ENCODE data around the gene ESRRB.
"Not testable (repeated sequence)": the region's sequence is repeated elsewhere in the genome, so short reads cannot be mapped to it uniquely, and the experiment has no call there.

Gene ESRRB

DNA sequence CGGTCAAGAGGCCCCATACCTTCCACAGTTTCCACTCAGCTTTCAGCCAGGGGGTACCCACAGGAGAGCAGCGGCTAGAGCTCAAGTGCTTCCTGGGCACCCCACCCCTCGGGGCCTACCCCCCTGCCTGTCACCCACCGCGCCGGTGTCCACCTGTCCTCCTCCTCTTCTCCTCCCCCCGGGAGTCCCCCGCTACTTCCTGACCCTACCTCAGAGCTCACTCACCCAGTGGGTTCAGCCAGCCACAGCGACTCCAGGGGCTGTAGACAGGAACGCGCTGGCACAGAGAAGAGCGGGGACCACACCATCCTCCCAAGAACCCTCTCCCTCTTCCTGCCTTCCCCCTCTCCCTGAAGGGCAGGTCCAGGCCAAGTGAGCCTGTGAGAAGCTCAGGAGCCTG is 123.0 kb downstream of the ESRRB start:
- no peak for DNase-seq

DNA sequence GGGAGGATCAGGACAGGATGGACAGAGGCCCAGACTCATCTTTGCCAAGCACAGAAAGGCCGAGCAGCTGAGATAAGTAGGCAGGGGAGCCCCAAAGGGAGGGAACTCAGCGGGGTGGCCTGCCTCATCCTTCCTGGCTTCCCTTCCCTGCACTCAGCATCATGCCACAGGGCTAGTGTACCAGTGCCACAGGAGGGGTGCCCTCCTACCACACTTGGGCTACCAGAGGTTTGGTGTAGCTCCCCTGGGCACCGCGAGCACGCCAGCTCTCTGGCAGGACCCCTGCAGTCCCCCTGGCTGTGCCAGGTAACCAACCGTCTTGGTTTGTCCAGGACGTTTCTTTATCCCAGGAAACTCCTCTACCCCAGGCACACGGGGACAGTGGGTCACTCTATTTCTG is 123.5 kb downstream of the ESRRB start:
- DNase-seq = no peak

DNA sequence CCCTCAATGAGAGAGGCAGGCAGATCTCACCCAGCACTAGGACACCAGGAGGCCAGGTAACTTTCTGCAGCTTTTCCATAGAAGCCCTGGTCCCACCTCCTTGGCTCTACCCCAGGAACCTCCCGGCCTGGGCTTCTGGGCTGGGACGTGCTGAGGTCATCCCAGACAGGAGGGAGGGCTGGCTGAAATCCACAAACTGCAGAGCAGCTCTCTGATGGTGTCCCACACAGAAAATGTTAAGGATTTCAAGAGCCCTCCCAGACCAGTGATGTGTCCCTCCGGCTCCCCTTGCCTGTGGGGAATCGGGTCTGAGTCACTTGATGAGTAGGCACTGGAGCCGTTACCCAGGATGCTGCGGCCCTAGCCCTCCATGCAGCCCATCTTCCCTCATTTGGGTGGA is 124.1 kb downstream of the ESRRB start:
- no peak for DNase-seq

DNA sequence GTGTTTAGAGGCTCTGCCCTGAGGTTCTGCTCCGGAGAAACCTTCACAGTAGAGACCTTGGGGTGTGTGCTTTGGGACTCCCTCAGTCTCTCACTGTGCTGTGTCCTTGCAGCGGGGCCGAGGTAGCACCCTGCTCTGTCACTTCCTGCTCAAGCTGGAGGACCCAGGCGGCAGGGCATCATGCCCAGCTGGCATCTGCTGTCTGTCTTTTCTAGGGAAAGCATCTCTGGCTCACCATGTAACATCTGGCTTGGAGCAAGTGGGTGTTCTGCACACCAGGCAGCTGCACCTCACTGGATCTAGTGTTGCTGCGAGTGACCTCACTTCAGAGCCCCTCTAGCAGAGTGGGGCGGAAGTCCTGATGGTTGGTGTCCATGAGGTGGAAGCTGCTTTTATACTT is 124.5 kb downstream of the ESRRB start:
- DNase-seq = no peak

DNA sequence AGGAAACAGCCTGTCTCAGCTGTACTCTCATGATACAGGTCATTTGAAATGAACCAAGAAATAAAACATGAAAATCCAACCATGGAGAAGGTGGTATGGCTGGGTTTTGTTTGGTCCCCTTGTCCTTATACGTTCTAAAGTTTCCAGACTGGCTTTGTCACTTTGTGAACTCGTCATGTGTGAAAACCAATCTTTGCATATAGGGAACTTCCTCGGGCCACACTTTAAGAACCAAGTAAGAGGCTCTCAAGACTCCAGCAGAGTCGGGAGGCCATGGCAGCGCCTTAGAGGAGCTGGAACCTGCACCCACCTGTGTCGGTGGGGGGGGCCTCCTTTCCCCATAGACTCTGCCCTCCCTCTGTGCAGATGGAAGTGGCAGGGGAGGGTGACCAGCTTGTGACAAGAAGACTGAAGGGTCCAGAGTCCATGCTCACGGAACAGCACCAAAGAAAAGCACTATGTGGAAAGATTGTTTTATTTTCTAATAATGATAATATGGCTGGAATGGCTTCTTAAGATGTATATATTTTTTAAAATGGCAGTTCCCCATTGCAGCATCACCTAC is 125.3 kb downstream of the ESRRB start:
- DNase-seq = no peak

DNA sequence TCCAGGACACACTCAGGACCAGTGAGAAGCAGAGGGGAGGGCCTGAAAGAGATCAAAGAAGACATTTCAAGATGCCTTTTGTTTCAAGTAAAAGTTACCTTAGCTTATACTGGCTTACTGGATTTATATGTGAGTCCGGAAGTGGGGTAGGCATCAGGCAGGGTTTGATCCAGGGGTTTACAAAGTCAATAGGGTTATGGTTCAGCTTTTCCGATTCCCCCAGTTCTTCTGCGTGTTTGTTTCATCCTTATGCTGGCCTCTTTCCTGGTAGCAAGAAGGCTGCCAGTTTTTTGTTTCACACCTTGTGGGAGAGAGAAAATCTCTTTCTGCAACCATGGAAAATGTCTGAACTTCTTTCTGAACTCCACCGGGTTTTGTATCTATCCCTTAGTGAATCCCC is 126.3 kb downstream of the ESRRB start:
- DNase-seq = no peak

DNA sequence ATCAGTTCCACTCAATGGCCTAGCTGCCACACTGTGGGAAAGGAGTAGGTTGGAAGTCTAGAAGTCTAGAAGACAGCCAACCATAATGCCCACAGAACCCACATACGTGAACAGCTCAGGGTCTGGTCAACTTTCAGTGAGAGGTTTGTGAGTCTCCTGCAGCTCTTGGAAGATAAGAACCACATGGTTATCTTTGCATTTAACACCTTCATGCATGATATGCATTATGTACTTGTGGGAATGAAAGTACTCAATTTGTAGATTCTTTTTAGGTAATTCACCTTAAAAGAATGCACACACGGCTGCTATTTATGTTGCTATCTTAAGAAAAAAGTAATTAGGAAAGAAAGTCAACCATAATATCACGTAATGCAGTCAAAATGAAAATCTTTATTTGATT is 126.7 kb downstream of the ESRRB start:
- DNase-seq = no peak

DNA sequence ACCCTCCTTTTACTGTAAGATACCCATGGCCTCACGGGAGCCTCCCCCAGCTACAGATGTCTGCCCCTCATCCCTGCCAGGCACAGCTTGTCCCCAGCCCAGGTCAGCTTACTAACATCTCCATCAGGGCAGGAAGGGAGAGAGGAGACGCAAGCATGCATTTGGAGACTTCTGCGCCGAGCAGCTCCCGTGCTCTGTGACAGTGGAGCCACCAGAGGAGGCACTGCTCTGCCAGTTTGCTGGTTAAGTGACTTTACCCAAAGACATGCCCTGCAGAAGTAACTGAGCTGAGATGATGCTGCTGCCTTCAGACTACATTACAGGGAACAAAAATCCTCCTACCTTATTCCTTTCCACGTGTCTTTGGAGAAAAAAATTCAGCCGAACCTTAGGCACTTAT is 133.4 kb downstream of the ESRRB start:
- DNase-seq = no peak

DNA sequence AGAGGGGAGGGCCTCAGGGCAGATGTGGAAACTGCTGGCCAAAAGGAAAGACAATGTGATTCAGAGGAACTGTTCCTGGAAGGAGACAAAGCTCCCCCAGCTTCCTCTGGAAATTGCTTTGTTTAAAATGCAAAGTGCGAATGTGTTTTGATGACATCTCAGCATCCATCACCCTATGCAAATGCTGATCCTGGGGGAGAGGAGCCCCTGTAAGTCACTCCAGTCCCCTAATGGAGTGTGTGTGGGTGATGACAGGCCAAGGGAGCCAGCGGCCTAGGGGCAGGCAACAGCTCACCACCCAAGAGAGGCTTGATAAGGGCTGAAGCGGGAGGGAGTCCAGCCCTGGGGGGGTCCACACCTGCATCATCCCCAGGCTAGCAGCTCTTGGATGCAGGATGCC is 134.2 kb downstream of the ESRRB start:
- no peak for DNase-seq

DNA sequence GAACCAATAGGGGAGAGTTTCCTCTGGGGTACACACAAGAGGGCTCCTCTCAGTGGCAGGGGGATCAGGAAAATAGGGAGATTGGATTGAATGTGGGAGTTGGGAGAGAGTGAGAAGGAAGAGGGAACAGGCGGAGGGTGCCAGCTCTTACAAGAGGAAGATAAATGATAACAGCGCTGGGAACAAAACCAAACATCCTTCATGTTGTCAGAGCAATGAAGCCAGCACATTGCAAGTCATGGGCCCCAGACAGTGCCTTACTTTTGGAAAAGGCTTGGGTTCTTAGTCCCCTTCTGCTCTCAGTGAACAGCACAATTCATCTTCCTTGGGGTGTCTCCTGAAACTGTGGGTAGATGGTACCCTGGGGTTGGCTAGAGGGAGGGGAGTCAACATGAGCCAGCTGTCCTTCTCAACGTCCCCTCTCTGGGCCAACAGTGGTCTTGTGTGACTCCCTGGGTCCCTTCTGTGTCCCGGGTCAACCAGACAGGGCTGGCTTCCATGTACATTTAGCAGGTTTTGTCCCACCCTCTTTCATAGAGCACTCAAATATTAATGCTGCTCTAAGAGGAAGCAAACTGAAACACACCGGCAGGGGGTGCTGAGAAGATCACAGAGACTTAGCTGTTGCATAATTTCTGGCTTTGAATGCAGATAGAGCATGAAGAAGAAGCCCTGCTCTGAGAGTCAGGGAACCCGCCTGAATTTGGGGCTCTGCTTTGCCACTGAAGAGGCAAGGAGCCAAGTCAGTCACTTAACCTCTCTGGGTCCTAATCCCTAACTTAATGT is 138.5 kb downstream of the ESRRB start:
- peak; percentile 34 for DNase-seq

DNA sequence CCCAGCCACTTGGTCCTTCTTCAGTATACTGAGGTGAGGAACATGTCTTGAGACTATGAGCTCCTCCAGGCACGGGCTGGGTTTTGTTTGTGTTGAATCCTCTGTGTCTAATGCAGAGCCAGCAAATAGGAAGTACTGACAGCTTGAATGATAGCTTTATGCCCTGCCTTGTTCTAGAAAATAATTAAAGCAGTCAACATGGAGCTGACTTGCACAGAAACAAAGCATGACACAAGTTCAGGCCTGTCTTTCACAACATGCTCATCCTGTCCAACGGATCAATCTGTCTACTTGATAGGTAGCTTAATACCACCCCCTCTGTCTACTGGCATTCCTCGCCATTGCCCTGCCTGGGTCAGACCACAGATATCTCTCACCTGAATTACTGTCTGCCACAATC is 140.9 kb downstream of the ESRRB start:
- no peak for DNase-seq

DNA sequence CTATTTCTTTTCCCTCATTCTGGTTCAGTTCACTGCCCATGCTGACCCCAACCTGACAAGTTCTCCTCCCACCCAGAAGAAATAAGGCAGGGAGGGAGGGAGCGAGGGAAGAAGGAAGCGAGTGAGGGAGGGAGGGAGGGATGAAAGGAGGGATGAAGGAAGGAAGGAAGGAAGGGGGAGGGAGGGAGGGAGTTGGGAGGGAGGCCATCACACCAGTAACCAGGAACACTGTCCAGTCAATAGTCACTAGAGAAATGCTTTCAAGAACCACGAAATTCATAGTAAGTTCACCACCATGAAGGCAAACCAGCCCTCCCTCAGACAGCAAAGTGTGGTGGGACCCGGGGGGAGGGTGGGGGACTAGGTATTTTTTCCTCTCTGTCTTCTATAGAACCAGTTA is 142.4 kb downstream of the ESRRB start:
- no peak for DNase-seq

DNA sequence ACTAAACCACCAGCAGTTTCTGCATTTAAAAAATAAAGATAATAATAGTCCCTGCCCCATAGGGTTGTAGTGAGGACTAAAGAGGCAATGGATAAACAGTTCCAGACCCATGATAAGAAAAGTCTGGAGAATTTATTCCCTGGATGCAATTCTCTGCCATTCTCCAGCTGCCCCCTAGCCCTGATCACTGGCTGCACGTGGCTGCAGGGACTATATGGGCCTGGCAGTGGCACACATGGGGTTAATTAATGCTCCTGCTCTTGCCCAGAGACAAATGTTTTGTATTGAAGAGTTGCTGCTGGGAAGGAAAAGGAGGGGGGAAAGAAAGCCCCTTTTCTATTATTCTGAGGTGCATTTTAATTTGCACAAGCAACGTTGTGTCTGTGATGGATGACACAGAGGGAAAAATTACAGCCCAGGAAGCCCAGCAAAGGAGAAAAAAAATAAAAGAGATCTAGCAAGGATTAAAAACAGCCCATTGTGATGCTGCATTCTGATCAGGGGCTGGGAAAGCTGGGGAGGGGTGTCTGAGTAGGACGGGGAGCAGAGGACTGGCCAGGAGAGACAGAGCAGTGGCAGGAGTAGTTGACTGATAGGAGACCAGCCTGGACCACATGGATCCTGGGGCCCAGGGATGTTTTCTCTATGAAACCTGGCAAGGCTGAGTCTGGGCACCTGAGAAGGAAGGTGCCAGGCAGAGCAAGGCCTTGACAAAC is 149.3 kb downstream of the ESRRB start:
- DNase-seq = no peak

DNA sequence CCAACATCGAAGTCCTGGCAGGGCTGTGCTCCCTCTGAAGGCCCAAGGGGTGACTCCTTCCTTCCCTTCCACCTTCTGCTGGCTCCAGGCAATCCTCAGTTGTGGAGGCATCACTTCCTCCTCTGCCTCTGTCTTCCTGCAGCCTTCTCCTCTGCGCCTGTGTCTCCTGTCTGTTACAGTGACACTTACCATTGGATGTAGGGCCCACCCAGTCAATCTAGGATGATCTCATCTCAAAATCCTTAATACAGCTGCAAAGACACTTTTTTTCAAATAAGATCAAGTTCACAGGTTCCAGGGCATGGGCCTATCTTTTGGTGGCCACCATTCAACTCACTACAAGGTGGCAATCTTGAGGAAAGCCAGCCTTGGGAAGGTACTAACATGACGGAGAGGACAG is 155.1 kb downstream of the ESRRB start:
- no peak for DNase-seq

DNA sequence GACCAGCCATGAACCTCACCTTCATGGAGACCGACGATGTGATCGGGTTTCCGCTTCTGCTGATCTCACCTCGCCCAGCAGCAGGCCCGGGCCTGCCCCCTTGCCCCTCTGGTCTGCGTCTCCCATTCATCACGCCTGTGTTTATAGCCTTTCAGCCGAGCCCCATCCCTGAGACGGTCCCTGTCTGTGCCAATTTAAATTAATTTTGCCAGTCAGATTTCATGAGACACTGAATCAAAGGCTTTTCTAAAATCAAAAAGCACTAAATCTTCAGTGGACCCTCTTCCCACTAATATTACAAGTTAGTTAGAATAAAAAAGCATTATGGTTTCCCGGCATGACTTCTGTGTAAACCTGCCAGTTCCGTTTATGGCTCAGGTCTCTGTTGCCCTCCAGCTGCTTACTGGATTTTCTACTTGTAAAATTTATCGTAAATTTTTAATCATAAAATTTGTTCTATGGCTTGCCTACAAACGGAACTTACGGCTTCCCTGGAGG is 155.9 kb downstream of the ESRRB start:
- DNase-seq = no peak

DNA sequence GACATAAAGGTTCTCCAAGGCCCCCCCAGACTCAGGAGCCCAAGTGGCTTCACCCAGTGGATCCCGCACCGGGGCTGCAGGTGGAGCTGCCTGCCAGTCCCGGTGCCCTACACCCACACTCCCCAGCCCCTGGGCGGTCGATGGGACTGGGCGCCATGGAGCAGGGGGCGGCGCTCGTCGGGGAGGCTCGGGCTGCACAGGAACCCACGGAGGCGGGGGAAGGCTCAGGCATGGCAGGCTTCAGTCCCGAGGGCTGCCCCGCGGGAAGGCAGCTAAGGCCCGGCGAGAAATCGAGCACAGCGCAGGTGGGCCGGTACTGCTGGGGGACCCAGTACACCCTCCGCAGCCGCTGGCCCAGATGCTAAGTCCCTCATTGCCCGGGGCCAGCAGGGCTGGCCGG is 160.7 kb downstream of the ESRRB start:
- DNase-seq = not testable (repeated sequence)

DNA sequence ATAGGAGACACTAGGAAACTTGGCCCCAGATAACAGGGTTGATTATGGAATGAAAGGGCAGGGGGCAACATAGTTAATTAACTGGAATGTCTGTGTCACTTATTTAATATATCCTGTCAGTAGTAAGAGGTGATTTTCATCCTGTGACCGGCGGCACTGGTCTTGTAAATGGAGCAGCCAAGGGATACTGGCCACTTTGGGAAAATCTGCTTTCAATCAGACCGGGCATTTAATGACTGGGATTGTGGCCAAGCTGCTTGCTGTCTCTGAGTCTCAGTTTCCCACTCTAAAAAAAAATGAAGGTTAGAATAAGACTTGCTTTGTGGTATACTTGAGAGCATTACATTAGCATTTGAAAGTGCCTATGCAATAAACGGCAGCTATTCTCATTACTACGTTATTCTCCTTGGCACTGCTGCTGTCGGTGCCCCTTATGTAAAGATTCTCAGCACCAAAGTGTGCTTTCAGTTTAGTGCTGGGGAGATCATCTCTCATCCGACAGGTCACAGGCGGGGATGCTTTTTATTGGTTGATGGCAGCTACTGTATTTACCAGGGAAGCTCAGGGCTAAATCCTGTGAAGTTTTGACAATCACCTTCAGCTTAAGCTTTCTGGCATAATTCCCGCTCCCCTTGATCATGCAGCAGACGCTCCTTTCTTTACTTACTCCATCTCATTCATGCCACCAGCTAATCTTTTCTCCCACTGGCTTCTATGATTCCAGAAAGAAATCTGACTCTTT is 162.1 kb downstream of the ESRRB start:
- DNase-seq = peak; percentile 43

DNA sequence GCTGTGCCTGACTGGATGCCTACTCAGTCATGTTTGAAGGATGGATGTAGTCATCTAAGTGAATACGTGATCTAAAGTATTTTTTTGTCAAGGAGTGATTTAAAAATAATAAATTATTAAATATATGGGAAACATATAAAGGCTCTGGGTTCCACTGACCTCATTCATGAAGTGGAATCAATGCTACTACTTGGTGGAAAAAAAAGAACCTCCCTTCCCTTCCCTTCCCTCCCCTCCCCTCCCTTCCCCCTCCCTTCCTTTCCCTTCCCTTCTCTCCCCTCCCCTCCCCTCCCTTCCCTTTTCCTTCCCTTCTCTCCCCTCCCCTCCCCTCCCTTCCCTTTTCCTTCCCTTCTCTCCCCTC is 162.7 kb downstream of the ESRRB start:
- no peak for DNase-seq

DNA sequence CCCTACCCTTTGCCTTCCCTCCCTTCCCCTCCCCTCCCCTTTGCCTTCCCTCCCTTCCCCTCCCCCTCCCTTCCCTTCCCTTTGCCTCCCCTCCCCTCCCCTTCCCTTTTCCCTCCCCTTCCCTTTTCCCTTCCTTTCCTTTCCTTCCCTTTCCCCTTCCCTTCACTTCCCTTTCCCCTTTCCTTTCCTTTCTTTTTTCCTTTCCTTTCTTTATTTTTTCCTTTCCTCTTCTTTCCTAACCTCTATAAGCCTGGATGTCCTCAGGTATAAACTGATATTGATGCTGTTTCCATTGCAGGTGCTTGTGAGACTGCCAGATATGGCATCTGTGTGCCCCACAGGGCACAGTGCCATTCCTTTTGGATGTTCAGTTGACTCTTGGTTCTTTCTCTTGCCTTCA is 163.2 kb downstream of the ESRRB start:
- DNase-seq = no peak

DNA sequence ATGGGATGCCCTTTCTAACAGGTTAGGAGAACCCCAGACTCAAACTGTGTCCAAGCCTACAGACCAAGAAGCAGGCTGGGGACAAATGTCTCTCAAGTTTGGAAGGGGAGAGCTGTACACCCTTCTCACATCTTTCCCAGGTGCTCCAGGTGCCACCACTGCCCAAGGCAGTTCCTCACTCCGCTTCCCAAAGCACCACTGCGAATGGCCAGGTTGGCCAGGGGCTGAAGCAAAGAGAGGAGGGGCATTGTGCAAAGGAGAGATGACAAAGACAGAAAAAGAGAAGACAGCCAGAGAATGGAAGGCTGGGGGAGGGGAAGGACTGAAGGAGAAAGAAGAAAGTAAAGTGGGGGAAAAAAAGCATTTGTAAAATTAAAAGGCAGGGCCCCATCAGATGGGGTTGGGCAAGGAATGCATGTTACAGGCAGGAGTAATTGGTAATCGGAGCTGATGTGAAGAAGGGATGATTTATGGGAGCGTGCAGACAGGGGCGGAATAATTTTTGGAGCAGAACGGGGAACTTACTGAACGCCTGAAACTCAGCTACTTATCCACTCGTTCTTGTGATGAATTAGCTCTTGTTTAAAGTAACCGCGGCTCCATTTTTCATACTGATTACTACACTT is 165.8 kb downstream of the ESRRB start:
- DNase-seq = no peak

DNA sequence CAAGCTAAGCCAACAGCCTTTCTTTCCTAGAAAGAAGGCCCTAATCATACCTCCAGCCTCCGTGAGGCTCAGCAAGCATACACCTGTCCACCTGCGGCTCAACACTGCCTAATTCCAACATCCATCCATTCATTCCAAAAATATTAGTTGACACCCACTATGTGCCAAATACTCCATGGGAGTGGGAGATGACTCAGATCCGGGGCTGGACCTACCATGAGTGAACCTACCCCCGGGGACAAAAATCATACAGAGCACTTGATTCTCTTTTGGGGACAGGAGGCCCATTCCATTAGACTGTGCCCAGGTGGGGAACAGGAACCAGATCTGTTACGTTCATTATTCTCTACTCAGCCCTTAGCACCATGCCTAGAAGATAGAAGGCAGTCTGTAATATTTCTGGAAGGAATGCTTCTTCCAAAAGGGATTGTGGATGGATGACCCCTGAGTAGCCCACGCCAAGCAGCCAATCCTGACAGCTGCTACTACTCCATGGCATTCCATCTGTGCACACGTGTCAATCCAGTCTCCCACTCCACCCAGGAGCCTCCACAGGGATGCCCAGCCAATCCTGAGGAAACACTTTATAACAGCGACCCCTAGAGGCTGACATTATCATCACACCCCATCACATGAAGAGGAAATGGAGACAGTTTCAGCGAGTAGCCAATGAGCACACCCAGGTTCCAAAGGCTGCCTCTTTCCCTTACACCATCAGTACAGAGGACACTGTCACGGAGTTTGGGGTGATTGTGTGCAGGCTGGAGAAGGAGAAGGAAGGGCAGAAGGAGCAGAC is 170.7 kb downstream of the ESRRB start:
- no peak for DNase-seq

DNA sequence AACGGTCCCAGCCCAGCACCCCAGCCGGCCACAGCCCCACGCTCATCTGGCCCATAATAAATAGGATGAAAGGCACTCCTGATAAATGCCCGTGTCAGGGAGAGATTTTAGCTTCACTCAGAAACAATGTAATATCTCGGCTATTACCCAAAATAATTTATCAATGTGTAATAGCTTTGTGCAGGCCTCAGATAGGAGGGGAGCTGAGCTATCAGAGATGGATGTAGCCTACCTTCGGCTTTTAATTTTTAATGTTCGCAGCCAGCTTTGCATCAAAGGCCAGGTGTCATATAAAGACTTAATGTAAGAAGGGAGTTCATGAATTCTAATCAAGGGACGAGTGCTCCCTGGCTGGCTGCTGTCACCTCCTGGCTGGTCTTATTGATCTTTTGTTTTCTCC is 171.9 kb downstream of the ESRRB start:
- no peak for DNase-seq

Measured in NCI-H2107 (cell line).